Measurements from ENCODE around the gene DIPK1B. TPM values are rescaled to one million over a fixed set of nuclear protein-coding genes. Genes with fewer than 3 reads are reported as not detected.

The DIPK1B gene
- total RNA-seq, 1 experiment from 2014 or later: 4.0 TPM

GRCh38 chr9:136686794-136687711 is 25.3 kb upstream of the DIPK1B start, which contains the start of gene AGPAT2:
Gene AGPAT2, minus strand, starts transcription at chr9:136687457. Its CDS starts 100 bp downstream, at chr9:136687357.
- TSS peak; percentile 43 for BruUV-seq (replicated peaks)
- CTCF ChIA-PET: interaction anchor here (1.2 kb wide), 1 partner anchor 12 kb away, joined by 3 read pairs; no protein-coding TSS in a partner anchor
- H3K27me3 Mint-ChIP-seq (ENCODE audit: unreplicated experiment): no peaks in the 10 kb centered on the region
- peak; percentile 78 for DNase-seq
- peaks cover 7% of the 10 kb centered on the region for H3K4me1 Mint-ChIP-seq (ENCODE audit: low read depth, unreplicated experiment)
- peaks cover 24% of the 10 kb centered on the region for H3K36me3 Mint-ChIP-seq (ENCODE audit: insufficient read depth, unreplicated experiment)
- peak within 1 kb of the TSS; percentile 70 for H3K4me3 Mint-ChIP-seq (ENCODE audit: low read depth, unreplicated experiment)
- TF ChIP-seq CTCF (IDR thresholded peaks at IDR 0.05; ENCODE audit: unreplicated experiment): no peak
- intact Hi-C loops (cut with micrococcal nuclease; ENCODE audit: unreplicated experiment): no loop called here
- no peaks in the 10 kb centered on the region for H3K9me3 Mint-ChIP-seq (ENCODE audit: low read depth, unreplicated experiment)
- no peak within 1 kb of the TSS for H3K27ac Mint-ChIP-seq (ENCODE audit: unreplicated experiment)

GRCh38 chr9:136687721-136688223 is 24.6 kb upstream of the DIPK1B start:
- H3K9me3 Mint-ChIP-seq (ENCODE audit: low read depth, unreplicated experiment): no peaks in the 10 kb centered on the region
- BruUV-seq (replicated peaks): no TSS peak
- H3K4me1 Mint-ChIP-seq (ENCODE audit: low read depth, unreplicated experiment): peaks cover 8% of the 10 kb centered on the region
- peaks cover 24% of the 10 kb centered on the region for H3K36me3 Mint-ChIP-seq (ENCODE audit: insufficient read depth, unreplicated experiment)
- no peak for TF ChIP-seq CTCF (IDR thresholded peaks at IDR 0.05; ENCODE audit: unreplicated experiment)
- CTCF ChIA-PET: interaction anchor here (1.2 kb wide), 1 partner anchor 13 kb away, joined by 3 read pairs; no protein-coding TSS in a partner anchor
- peak overlapping the region; percentile 70 for H3K4me3 Mint-ChIP-seq (ENCODE audit: low read depth, unreplicated experiment)
- no peak for DNase-seq
- no peaks in the 10 kb centered on the region for H3K27me3 Mint-ChIP-seq (ENCODE audit: unreplicated experiment)
- intact Hi-C loops (cut with micrococcal nuclease; ENCODE audit: unreplicated experiment): no loop called here
- H3K27ac Mint-ChIP-seq (ENCODE audit: unreplicated experiment): no peak overlapping the region

GRCh38 chr9:136688274-136689107 is 23.9 kb upstream of the DIPK1B start:
- H3K4me1 Mint-ChIP-seq (ENCODE audit: low read depth, unreplicated experiment): peaks cover 15% of the 10 kb centered on the region
- no peaks in the 10 kb centered on the region for H3K27me3 Mint-ChIP-seq (ENCODE audit: unreplicated experiment)
- H3K9me3 Mint-ChIP-seq (ENCODE audit: low read depth, unreplicated experiment): no peaks in the 10 kb centered on the region
- no peak overlapping the region for H3K4me3 Mint-ChIP-seq (ENCODE audit: low read depth, unreplicated experiment)
- TF ChIP-seq CTCF (IDR thresholded peaks at IDR 0.05; ENCODE audit: unreplicated experiment): no peak
- no TSS peak for BruUV-seq (replicated peaks)
- intact Hi-C loops (cut with micrococcal nuclease; ENCODE audit: unreplicated experiment): no loop called here
- no peak for DNase-seq
- no peak overlapping the region for H3K27ac Mint-ChIP-seq (ENCODE audit: unreplicated experiment)
- CTCF ChIA-PET: no interaction called here
- H3K36me3 Mint-ChIP-seq (ENCODE audit: insufficient read depth, unreplicated experiment): peaks cover 29% of the 10 kb centered on the region

- intact Hi-C loops (cut with micrococcal nuclease; ENCODE audit: unreplicated experiment): no loop called here
- no TSS peak for BruUV-seq (replicated peaks)
Measured at GRCh38 chr9:136689108-136689460, 23.3 kb upstream of the DIPK1B start.

More at GRCh38 chr9:136689108-136689460, 23.3 kb upstream of the DIPK1B start:
- no peak overlapping the region for H3K4me3 Mint-ChIP-seq (ENCODE audit: low read depth, unreplicated experiment)
- no peak overlapping the region for H3K27ac Mint-ChIP-seq (ENCODE audit: unreplicated experiment)
- TF ChIP-seq CTCF (IDR thresholded peaks at IDR 0.05; ENCODE audit: unreplicated experiment): no peak
- peaks cover 18% of the 10 kb centered on the region for H3K4me1 Mint-ChIP-seq (ENCODE audit: low read depth, unreplicated experiment)
- H3K9me3 Mint-ChIP-seq (ENCODE audit: low read depth, unreplicated experiment): no peaks in the 10 kb centered on the region
- DNase-seq: no peak
- H3K36me3 Mint-ChIP-seq (ENCODE audit: insufficient read depth, unreplicated experiment): peaks cover 30% of the 10 kb centered on the region
- CTCF ChIA-PET: no interaction called here
- no peaks in the 10 kb centered on the region for H3K27me3 Mint-ChIP-seq (ENCODE audit: unreplicated experiment)
